Bronchial epithelial cell (primary cell): ENCODE data around the gene AGAP3. TPM values are rescaled to one million over a fixed set of nuclear protein-coding genes. Genes with fewer than 3 reads are reported as not detected.

Source experiments
- DNase-seq: peaks from one replicate; pipeline ENCODE4 v3.0.0-alpha.2; 2010; ENCODE audit warnings: low read depth
- FAIRE-seq: peaks from 2 replicates; lab custom pipeline; 2011; peaks lifted over from hg19 to GRCh38; lab: Jason Lieb, UNC
- H3K27me3 ChIP-seq: 2 replicates; pipeline ENCODE4 v1.5.1; 2011; ENCODE audit warnings: low read length; ENCODE audit not compliant: control insufficient read depth, insufficient read depth
- H3K36me3 ChIP-seq: 2 replicates; pipeline ENCODE4 v1.5.1; 2011; ENCODE audit warnings: low read length; ENCODE audit not compliant: control insufficient read depth, insufficient read depth
- H3K4me3 ChIP-seq: 2 replicates; pipeline ENCODE4 v1.5.1; 2011; ENCODE audit warnings: mild to moderate bottlenecking, low read depth, low read length, control low read depth
- CTCF ChIP-seq: IDR thresholded peaks from 2 replicates; pipeline ENCODE4 v1.5.1; 2011; ENCODE audit warnings: mild to moderate bottlenecking, moderate library complexity, low read length, control low read depth, inconsistent platforms; ENCODE audit not compliant: insufficient read depth, severe bottlenecking
- total RNA-seq: library from RNA; depleted of rRNA; stranded (reverse); fragments of >200 nt; gene quantifications from 2 replicates; pipeline ENCODE4 v1.2.1, GENCODE V29; 2014

AGAP3 gene
- total RNA-seq, 1 donor from 2014 or later, result 52.7 TPM

GRCh38 chr7:151123822-151124464, 37.7 kb downstream of the AGAP3 start:
- peak; percentile 78 for DNase-seq
- H3K4me3 ChIP-seq, result no peak overlapping the region
- TF ChIP-seq CTCF, result peak; percentile 100
- FAIRE-seq, result peak; percentile 80
- H3K27me3 ChIP-seq, result no peaks in the 10 kb centered on the region
- peaks cover 59% of the 10 kb centered on the region for H3K36me3 ChIP-seq

- TF ChIP-seq CTCF, result no peak
- Histone ChIP-seq H3K27me3 (no peaks in the 10 kb centered on the region), H3K36me3 (peaks cover 62% of the 10 kb centered on the region), H3K4me3 (no peak overlapping the region)
- FAIRE-seq, result no peak
- DNase-seq, result no peak
Observed at GRCh38 chr7:151124481-151124880, 38.2 kb downstream of the AGAP3 start.

DNA sequence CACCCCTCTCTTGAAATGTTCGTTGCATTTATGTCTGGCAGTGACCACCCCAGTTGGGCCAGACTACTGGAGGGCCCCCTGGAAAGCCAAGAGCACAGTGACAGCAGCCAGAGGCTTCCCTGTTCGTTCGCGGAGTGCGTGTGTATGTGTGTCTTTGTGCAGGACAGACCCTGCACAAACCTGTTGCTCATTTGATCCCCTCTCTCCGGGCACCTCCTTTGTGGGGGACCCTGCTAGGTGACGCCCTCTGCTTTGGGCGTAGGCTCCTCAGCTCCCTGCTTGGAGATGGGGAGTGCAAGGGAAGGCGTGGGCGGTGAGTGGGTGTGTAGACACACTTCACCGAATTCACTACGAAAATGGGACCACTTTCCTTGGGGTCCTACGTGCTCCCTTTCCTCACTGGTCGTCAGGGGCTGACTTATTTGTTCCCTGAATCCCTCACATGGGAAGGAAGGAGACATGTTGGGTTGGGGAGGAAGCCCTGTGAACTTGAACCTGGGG, 38.7 kb downstream of the AGAP3 start:
- peaks cover 61% of the 10 kb centered on the region for H3K36me3 ChIP-seq
- H3K27me3 ChIP-seq, result no peaks in the 10 kb centered on the region
- H3K4me3 ChIP-seq, result no peak overlapping the region
- DNase-seq (no peak), FAIRE-seq (no peak)
- no peak for TF ChIP-seq CTCF

DNA sequence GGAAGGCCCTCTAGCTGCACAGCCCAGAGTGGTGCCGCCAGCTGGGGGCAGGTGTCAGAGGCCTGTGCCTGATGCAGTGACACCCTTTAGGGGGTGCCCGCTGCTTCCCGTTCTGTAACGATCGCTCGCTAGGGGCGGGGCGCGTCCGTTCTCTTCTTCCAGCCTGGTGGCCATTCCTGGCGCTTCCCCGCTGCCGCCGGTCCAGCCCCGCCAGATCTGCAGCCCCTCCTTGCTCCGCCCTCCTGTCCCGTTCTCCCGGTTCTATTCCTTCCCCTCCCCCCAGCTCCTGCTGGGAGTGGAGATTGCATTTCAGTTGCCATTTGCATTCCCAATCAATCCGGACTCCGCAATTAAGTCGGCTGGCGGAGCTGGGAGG, 39.2 kb downstream of the AGAP3 start:
- peak; percentile 16 for TF ChIP-seq CTCF
- FAIRE-seq (no peak), DNase-seq (no peak)
- Histone ChIP-seq H3K36me3 (peaks cover 61% of the 10 kb centered on the region), H3K4me3 (no peak overlapping the region), H3K27me3 (no peaks in the 10 kb centered on the region)

DNA sequence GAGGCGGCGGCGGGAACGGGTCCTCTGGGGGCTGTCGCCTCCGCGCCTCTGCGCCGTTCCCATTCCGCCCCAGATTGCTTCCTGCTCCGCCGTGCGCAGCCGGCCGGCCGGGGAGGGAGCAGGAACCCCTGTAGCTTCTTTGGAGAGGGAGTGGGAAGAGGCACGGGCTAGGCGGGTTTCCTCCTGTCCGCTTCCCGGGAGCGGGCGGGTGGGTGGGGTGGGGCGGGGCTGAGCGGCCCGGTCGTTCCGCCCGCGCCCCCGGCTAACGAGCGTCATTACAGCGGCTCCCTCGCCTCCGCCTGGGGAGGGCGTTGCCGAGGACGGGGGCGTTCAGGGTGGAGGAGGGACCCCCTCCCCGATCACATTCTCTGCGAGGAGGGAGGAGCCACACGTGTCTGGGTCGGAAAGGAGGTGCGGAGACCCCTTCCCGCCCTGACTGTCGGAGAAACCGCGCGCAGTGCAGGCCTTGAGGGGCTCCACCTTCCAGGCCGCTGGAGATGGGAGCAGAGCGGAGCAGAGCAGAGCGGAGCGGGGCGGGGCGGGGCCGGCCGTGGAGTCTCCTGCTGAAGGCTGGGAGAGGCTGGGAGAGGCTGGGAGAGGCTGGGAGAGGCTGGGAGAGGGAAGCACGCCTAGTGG, 39.7 kb downstream of the AGAP3 start:
- no peak for FAIRE-seq
- H3K36me3 ChIP-seq, result peaks cover 61% of the 10 kb centered on the region
- DNase-seq, result no peak
- H3K4me3 ChIP-seq, result no peak overlapping the region
- TF ChIP-seq CTCF, result no peak
- no peaks in the 10 kb centered on the region for H3K27me3 ChIP-seq
